HG02938 (cell line): ENCODE data around the gene FKBP8.

ENCODE experiments used
- ATAC-seq: cut with Tn5 transposase; IDR thresholded peaks from one replicate; pipeline ENCODE4 v1.9.1; 2021; ENCODE audit warnings: mild to moderate bottlenecking, moderate library complexity; ENCODE audit not compliant: unreplicated experiment

Gene FKBP8

DNA sequence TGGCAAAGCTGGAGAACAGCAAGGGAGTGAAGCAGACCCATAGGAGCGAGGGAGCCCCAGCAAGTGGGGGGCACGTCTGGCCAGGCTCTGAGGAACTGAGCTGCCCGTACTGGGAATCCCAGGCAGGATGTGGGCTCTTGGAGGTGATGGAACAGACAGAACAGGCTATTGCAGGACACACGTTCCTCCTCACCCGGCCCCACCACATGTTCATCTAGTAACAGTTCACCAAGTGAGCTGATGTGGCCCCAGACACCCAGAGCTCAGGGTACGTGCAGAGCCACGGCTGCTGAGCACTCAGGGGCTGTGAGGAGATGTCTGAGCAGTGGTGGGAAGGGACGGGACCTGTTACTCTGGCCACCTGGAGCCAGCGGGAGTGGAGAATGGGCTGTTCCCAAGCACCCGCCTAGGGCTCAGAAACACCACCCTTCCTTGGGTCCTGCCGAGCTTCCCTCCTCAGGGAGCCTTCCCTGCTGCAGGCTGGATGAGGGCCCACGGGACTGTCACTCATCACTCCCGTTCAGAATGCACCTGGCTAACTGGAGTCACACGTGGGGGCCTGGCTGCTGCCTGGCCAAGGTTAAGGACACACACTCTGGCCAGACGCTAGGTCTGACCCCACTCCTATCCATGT lies 39.9 kb downstream of the FKBP8 start:
- ATAC-seq: no peak

- no peak for ATAC-seq
These were observed 40.6 kb downstream of the FKBP8 start for GRCh38 chr19:18502638-18503294.

DNA sequence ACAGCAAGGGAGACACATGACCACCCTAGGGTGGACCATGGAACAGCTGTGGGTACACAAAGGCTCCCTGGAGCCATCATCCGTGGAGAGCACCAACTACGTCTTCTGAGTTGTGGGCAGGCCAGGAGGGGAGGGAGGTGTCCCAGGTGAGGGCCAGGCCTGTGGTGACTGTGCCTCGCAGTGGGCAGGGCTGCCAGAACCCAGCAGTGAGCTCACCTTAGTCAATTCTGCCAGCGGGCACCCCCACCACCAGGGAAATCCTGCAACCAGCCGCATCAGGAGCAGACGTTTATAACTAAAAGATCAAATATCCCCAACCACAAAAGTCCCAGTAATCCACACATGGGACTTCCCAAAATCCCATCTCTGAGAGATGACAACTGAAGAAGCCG lies 41.1 kb downstream of the FKBP8 start:
- no peak for ATAC-seq

GRCh38 chr19:18501832-18502231 lies 41.5 kb downstream of the FKBP8 start:
- ATAC-seq: no peak

DNA sequence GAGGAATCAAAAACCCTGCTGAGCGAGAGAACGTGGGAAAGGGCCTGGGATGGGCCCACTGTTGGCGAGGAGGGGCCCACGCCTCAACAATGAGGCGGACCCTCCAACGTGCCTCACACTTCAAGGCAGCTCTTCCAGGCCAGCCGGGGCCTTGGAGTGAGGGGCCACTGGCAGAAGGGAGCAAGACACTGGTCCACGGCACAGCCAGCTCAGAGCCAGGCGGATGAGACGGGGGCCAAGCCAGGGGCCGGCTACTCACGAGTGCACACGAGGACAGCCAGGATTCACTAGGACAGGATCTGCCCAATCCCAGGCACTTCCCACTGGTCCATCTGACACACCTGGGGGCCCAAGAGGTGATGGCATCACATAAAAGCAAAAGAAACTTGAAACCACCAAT lies 42.0 kb downstream of the FKBP8 start:
- no peak for ATAC-seq

GRCh38 chr19:18500799-18501198 lies 42.6 kb downstream of the FKBP8 start:
- ATAC-seq: no peak

- no peak for ATAC-seq
These were observed 43.0 kb downstream of the FKBP8 start for GRCh38 chr19:18500376-18500775.

- no peak for ATAC-seq
These were observed 44.2 kb downstream of the FKBP8 start for GRCh38 chr19:18499055-18499775.

DNA sequence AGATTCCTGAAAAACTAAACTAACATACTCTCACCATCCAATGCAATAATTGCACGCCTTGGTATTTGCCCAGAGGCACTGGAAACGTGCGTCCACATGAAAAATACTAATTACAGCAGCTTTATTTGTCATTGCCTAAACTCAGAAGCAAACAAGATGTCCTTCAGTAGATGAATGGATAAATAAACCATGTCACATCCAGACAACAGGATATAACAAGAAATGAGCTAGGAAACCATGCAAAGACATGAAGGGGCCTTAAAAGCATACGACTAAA lies 46.5 kb downstream of the FKBP8 start:
- ATAC-seq: no peak

- ATAC-seq: no peak
These were observed 47.0 kb downstream of the FKBP8 start for GRCh38 chr19:18496167-18496979.

GRCh38 chr19:18495204-18495911 lies 48.0 kb downstream of the FKBP8 start:
- no peak for ATAC-seq

- no peak for ATAC-seq
These were observed 49.1 kb downstream of the FKBP8 start for GRCh38 chr19:18494267-18494607.

- ATAC-seq: no peak
These were observed 49.7 kb downstream of the FKBP8 start for GRCh38 chr19:18493440-18494266.

DNA sequence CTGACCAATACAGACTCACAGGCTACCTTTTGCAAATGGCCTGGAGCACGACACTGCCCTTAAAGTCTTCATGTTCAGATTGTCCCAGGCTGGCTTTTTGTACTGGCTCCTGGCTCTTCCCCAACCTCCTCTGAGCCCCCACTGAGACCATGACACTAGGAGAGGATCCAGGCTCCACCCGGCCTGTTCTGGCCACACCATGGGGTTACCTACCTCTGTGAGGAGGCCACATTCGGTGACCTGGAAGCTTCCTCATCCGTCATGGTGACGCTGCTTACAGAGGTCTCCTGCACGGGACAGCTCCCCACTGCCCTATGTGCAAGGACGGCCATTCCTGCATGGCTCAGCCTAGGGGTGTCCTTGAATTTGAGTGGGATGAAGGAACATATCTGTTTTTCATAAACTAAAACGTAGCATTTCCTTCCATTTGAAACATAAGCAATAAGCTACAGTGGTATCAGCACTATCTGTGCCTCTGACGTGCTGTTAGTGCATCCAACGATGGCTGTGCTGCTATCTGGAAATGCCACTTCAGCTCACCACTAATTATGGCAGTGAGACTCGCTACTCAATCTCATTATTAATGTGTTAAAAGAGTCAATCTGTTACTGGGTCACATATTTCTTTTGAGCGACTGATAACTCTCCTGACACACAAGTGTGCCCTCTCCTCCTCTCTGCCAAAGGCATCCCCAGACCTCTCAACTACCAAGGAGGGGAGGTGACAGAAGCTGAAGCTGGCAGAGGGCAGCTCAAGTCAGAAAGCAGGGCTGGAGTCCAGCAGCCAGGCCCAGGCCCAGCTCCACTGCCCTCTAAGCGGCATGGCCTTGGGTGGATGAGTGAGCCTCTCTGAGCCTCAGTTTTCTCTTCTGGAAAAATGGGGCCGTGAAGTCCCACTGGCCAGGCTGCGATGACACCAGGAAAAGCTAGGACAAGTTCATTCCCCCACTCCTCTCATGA lies 51.1 kb downstream of the FKBP8 start:
- ATAC-seq: no peak

GRCh38 chr19:18490728-18491127 lies 52.6 kb downstream of the FKBP8 start:
- no peak for ATAC-seq

- no peak for ATAC-seq
These were observed 53.7 kb downstream of the FKBP8 start for GRCh38 chr19:18489627-18490184.

GRCh38 chr19:18488838-18489626 lies 54.3 kb downstream of the FKBP8 start:
- ATAC-seq: no peak

DNA sequence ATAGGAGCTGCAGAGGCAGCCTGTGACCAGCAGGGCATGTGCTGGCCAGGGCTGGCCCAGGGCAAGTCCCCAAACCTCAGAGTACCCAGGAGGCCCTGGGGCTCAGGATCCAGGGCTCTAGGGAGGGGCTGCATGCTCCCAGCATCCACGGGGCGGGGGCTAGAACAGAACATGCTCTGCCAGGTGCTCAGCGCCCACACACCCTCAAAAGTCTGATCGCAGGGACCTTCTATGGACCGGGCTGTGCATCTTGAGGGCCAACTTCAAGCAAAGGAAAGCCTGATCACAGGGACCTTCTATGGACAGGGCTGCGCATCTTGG lies 55.0 kb downstream of the FKBP8 start:
- no peak for ATAC-seq
